Erythroblast (primary cell): ENCODE measurements around the gene DCST2.

ENCODE experiments used
- DNase-seq, 2 experiments: peaks; one replicate each; lab custom pipeline; 2025; lab: John Stamatoyannopoulos, UW
- GATA1 ChIP-seq: IDR thresholded peaks from 2 replicates; pipeline ENCODE4 v1.6.1; 2011; ENCODE audit warnings: low read depth, mild to moderate bottlenecking, control low read depth, low read length, moderate library complexity
- POLR2A ChIP-seq: IDR thresholded peaks from 2 replicates; pipeline ENCODE4 v1.6.1; 2011; ENCODE audit warnings: mild to moderate bottlenecking, low read length

Gene DCST2

DNA sequence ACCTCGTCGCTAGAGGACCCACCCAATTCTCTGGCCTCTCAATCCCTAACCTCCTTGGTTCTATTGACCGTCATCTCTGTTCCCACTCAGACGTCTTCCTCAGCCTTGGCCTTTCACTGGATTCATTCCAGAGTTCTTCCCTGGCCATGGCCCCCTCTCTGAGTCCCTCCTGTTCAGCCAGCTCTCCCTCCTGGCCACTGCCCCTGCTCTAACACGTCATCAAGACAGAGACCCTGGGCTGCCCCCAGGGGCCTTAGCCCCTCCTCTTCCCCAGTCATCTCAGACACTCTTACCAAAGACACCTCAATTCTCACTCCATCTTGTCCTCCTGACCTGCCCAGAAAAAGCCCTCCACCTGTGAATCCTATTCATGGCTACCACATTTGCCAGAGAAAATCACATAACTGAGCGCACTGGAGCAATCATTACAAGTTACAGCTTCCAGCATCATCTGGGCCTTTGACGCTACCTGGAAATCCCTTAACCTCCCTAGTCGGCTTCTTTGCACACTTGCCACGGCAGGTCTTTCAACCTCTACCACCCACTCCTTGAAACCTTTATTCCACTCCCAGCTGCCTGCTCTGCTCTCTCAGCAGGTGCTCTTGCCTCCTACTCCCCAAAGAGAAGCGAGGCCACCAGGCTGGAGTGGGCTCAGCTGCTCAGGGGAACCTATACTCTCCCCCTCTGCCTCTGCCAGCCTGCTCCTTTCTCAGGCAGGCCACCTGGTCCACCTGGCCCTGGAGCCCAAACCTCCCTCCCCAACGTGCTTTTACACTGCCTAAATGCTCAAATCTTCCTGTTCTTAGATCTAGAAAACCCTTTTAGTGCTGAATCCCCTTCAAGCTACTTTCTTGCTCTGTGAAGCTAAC is 14.0 kb downstream of the DCST2 start:
- DNase-seq, result no peak
- TF ChIP-seq POLR2A (no peak), GATA1 (no peak)

GRCh38 chr1:155018617-155019348 is 14.8 kb downstream of the DCST2 start:
- no peak for DNase-seq
- no peak for TF ChIP-seq GATA1
- TF ChIP-seq POLR2A, result no peak

GRCh38 chr1:155017946-155018316 is 15.7 kb downstream of the DCST2 start:
- no peak for DNase-seq
- TF ChIP-seq GATA1 (no peak), POLR2A (no peak)

DNA sequence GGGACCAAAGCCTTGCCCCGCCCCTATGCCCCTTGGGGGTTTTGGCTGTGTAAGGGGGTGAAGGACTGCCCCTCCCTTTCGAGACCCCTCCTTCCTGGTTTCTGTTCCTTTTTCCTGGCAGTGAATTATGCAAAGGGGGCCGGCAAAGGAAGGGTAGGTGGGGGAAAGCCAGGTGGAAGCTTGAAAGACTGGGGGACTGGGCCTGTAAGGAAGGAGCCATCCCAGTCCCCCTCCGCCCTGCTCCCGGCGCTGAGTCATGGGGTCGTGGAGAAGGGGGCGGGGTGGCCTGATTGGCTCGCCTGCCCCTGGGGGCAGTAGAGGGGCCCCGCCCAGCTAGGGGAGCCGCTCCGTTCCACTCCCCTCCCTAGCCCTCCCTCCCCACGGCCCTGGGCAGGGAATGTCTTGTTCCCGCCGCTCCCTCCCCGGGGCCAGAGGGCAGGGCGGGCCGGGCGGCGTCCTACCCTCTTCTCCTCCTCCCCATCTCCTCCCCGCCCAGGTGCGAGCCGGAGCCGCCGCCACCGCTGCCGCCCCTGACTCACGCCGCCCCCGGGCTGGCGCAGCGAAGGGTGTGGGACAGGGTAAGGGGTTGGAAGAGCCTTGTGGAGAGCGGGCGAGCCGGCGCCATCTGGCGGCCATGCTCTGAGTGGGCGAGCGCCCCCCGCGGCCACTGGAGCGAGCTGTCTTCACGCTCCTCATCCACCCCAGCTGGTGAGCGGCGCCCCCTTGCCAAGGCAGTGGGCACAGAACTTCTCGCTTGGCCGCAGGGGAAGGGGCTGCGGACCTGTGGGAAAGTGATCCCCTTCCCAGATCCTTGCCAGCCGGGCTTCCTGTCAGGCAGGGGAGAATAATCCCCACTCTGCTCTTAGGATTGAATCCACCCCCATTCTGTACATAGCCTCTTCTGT is 16.3 kb downstream of the DCST2 start:
- peak; percentile 89 to 95 for DNase-seq
- TF ChIP-seq POLR2A (peak; percentile 33), GATA1 (no peak)

DNA sequence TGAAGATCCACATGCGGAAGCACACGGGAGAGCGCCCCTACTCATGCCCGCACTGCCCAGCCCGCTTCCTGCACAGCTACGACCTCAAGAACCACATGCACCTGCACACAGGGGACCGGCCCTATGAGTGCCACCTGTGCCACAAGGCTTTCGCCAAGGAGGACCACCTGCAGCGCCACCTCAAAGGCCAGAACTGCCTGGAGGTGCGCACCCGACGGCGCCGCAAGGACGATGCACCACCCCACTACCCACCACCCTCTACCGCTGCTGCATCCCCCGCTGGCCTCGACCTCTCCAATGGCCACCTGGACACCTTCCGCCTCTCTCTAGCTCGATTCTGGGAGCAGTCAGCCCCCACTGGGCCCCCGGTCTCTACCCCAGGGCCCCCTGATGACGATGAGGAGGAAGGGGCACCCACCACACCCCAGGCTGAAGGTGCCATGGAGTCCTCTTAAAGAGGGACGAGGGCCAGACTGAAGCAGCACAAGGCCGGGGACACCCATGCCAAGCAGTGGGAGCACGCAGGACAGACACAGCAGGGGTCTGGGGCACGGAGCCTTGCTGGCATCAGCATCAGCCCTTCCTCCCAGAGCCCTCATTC is 17.2 kb downstream of the DCST2 start:
- DNase-seq, result no peak
- TF ChIP-seq POLR2A (peak; percentile 7), GATA1 (no peak)

DNA sequence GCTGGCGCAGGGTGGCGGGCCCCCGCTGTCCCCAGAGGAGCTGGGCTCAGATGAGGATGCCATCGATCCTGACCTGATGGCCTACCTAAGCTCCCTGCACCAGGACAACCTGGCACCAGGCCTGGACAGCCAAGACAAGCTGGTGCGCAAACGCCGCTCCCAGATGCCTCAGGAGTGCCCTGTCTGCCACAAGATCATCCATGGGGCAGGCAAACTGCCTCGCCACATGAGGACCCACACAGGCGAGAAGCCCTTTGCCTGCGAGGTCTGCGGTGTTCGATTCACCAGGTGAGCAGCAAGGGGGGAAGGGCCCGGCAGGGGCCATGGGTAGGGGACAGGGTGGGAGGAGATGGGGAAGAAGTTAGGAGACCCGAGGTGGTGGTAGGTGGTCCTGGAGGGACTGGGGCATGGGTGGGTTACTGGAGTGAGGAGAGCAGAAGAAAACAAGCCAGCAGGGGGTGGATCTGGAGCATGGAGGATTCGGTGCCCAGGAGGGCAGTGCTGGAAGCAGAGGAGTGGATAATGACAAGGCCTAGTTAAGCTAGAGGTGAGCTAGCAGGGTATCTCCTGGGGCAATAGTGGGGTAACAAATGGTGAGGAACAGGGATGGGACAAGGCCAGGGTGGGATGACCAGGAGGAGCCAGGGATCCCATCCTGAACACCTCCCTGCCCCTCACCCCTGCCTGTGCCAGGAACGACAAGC is 17.9 kb downstream of the DCST2 start:
- TF ChIP-seq POLR2A, result peak; percentile 14
- no peak for TF ChIP-seq GATA1
- no peak for DNase-seq

- DNase-seq, result no peak
- TF ChIP-seq POLR2A (no peak), GATA1 (no peak)
Measured at GRCh38 chr1:155014709-155015508, 18.7 kb downstream of the DCST2 start.

- DNase-seq, result peak; percentile 64 to 73
- TF ChIP-seq GATA1 (no peak), POLR2A (no peak)
Measured at GRCh38 chr1:155013632-155014031, 19.9 kb downstream of the DCST2 start.

DNA sequence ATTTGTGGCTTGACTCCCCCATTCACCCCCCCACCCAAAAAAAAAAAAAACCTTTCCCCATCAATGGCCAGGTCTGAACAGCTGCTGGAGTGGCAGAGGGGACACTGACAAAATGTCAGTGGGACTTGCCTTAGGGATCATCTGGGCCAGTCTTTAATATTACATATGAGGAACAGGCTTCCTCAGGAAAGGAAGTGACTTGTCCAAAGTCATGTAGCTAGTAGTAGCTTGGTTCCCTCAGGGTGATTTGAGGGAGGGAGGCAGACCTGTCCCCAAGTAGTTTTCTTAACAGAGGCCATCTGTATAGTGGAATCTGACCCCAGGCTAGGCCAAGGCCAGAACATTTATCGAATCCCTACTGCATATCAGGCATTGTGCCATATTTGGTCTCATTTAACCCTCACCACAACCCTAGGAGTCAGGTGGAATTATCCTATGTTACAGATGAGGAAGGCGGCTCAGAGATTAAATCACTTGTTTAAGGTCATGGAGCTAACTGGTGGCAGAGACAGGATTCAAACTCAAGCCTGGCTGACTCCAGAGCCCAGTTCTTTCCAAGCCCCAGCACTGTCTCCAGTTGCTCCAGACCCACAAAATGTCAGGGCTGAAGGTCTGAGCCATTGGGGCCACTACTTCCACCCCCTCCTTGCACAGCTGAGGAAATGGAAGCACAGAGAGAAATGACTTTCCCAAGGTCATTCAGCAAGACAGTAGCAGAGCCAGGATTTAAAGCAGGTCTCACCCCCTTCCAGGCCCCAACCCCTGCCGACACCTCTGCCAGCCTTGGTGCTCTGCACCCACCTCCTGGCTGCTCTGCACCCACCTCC is 20.6 kb downstream of the DCST2 start:
- DNase-seq, result peak; percentile 47 to 50
- TF ChIP-seq GATA1 (no peak), POLR2A (no peak)

DNA sequence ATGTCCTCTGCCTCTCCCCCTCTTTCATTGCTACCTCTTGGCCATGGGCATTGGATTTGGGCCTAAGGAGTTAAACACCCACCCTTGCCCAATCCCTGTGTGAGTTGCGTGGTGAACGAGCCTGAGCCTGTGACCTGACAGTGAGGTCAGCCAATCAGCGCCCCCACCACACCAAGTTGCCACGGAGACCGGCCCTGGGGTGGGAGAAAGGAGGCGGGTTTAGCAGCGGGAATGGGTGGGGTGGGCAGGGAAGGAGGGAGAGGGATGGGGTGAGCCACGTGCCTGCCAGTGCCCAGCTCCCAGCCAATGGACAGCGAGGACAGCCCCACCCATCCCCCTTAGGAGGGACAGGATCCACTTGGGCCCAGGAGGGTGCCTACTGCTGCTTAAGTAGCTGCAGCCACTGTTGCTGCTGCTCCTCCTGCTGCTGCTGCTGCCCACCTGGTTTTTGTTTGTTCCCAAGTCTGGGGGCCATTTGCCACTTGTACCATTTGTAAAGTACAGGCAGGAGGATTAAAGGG is 21.5 kb downstream of the DCST2 start:
- peak; percentile 92 to 93 for DNase-seq
- TF ChIP-seq GATA1, result no peak
- TF ChIP-seq POLR2A, result peak; percentile 73
